ENCODE results near the gene DEPDC5.

The DEPDC5 gene

DNA sequence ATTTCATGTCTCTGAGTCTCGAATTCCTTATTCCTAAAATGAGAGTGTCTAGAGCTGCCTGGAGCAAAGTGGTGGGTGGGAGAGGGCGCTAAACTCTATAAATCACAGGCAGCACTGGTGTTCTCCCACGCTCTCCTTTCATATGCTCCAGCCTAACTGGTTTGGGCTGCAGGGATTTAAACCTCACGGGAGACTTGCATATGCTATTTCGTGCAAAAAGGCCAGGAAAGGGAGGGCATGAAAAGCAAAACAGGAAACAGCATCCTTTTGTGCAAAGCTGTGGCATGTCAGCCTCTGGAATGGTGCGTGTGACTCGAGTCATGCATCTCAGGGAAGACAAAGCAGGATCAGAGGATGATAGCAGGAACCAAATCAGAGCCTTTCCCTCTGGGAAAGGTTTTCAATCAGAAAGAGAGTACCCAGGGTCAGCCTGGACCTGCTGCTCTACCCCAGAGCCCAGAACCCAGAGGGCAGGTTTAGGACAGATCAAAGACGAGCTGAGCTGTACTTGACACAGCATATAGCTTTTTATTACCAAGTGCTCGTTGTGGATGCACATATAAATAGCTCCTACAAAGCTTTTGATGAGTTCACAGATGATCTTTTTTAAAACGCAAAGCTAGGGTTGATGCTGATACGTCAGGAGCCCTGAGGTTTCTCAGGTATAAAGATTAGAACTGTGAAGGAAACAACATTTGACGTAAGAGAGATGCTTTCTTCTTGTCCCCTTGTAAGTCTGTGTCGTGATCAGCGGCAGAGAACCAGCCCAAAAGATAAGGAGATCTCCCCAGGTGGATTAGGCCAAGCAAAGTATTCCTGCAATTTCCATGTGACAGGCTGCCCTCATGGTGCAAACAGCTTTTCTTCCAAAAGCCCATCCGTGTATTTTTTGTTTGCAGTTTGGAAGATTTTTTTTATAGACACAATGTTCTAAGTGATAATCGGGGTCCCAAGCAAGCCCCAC lies 144.3 kb downstream of the DEPDC5 start:
- no peak for DNase-seq

- DNase-seq, result no peak
Observed at GRCh38 chr22:31898926-31899325, 145.1 kb downstream of the DEPDC5 start.

DNA sequence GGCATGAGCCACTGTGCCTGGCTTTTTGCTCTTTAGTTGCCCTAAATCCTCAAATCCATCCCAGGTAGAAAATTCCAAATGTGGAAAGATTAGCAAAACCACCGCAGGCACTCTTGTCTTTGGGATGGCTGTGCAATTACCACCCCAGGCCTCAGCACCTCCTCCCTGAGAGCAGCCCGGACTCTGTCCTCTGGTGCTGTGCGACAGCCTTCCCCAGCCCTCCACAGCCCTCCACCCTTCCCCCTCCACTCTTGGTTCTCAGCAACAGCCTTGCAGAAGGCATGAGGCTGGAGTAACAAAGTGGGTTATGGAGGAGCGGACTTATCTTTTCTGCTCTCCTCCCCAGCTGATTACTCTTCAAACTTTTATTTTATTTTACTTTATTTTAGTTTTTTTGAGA lies 145.8 kb downstream of the DEPDC5 start:
- no peak for DNase-seq

DNA sequence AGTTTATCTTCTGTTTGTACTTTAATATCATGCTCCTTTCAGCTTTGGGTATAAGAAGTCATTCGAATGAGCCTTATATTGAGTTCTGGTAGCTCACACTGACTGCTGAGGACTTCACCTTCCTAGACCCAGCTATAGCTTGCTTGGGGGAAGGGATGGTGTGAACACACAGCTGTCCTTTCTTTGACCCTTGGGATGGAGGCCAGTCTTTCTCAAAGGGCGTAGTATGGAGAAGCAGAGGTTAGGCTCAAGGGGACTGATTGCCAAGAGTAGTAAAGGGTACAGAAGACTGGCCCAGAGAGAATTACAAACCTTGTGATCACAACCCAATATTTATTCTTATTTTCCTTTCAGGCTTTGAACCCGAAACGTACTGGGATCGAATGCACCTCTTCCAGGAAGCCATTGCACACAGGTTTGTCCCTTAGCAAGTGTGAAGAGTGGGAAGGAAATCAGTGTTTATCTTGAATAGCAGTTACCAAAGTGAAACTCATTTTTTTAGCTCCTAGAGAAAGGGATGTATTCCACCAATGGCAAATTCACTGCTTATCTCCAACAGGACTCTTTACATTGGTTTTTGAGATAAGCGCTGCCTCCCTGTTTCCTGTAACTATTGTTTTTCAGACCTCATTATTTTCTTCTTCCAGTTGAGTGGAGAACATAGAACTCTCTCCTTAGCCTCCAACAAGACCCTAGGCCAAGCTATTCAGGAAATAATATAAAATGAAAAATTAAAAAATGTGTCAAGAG lies 147.7 kb downstream of the DEPDC5 start:
- no peak for DNase-seq

DNA sequence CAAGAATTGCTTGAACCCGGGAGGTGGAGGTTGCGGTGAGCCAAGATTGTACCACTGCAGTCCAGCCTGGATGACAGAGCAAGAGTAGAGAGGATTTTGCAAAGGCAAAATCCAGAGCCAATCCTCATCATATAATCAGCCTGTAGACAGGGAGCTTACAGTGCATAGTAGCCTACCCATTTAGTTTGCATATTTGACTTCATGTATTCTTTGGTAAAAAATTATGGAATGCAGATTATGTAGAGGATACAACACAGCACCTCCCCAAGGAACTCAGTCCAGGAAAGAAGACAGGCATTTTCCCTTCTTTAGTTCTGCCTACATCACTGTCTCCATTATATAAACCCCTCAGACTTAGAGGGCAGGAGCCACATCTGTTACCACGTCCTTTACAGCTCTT lies 150.8 kb downstream of the DEPDC5 start:
- no peak for DNase-seq

DNA sequence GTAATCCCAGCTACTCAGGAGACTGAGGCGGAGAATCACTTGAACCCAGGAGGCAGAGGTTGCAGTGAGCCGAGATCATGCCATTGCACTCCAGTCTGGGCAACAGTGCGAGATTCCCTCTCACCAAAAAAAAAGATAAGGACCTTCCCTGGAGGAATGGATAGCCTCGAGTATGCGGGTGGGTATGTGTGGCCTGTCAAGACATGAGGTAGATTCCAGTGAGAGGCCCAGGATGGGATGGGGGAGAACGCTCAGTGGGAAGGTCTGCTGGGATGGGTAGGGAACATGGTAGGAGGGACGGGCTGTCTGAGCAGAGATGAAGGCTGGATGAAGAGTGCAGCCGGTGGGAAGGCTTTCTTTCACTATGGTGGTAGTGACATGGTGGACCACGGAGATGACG lies 151.5 kb downstream of the DEPDC5 start:
- no peak for DNase-seq

DNA sequence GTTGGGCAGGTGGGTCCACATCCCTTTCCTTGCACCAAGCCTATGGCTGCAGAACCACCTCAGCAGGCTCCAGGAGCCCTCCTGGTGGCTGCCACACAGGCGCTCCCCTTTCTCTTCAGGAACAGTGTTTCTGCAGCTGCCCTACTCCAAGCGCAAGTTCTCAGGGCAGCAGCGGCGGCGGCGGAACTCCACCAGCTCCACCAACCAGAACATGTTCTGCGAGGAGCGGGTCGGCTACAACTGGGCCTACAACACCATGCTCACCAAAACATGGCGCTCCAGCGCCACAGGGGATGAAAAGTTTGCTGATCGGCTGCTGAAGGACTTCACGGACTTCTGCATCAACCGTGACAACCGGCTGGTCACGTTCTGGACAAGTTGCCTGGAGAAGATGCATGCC lies 152.3 kb downstream of the DEPDC5 start:
- DNase-seq, result no peak

- no peak for DNase-seq
Observed at GRCh38 chr22:31906569-31906968, 152.8 kb downstream of the DEPDC5 start.

DNA sequence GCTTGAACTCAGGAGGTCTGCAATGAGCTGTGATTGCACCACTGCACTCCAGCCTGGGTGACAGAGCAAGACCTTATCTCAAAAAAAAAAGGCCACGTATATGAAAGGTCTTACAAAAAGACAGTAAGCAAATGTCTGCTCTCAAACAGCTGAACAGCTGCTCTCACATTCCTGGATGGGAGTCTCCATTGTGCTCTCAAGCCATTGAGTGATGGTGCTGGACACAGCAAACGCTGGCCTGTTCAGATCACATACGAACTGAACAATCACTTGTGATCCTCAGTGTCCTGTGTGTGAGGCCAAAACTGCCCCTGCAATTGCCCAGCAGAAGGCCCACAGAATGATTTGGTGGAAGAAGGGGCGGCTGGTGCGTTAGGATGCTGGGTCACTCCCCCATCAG lies 156.2 kb downstream of the DEPDC5 start:
- DNase-seq, result no peak

DNA sequence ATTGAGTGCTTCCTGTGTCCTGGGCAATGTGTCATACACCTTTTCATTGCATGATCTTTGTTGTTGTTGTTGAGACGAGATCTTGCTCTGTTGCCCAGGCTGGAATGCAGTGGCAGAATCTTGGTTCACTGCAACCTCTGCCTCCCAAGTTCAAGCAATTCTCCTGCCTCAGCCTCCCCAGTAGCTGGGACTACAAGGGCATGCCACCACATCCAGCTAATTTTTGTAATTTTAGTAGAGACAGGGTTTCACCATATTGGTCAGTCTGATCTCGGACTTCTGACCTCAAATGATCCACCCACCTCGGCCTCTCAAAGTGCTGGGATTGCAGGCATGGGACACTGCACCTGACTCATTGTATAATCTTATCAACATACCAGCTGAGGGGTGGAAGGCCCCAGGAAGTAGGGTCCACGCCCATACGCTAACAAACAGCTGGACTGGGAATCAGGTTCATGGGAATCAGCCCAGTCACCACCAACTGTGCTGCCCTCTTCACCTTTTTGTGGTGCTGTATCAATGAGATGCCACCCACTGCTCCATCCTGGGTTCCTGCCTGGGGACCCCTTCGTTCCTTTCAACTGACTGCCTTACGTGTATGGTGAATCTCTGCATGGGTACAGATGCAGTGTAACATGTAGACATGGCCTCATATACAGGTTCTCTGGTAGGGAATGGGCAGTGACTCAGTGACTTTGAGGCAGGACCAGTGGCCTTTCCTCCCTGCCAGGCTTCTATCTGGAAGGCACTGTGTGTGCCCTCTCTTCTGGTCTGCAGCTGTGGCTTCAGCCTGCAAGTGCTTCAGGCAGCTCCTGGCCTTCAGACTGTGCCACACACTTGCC lies 158.0 kb downstream of the DEPDC5 start:
- no peak for DNase-seq

GRCh38 chr22:31912407-31912743 lies 158.6 kb downstream of the DEPDC5 start:
- DNase-seq, result no peak

GRCh38 chr22:31915586-31915985 lies 161.8 kb downstream of the DEPDC5 start:
- no peak for DNase-seq

DNA sequence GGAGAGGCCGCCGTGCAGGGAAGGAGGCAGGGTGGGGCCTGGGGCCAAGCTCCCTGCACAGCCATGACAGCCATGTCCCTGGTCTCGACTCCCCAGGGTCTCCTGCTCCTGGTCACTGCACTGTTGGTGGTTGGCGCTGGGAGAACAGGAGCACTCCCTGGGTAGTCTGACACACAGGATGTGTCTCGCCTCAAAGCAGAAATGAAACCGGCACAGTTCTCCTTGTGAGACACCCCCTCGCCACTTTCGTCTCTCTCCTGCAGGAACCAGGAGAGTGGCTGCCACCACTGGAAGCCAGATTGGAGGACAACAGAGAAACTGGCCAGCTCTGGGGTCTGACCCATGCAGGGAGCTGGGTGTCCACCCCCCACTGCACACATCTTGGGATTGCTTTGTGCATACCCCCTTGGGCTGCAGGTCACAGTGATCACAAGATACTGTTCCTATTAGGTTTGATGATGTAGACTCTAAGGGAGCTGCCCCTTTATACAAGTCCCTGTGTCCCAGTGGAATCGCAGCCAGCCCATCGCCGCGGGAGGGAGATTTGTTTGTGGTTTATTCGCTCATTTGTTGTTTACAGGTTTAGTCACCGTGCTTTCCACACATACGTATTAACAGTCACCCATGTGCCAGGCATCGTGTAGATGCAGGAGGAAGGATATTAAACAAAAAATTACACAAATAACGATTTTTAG lies 163.6 kb downstream of the DEPDC5 start:
- peak; percentile 6 for DNase-seq

DNA sequence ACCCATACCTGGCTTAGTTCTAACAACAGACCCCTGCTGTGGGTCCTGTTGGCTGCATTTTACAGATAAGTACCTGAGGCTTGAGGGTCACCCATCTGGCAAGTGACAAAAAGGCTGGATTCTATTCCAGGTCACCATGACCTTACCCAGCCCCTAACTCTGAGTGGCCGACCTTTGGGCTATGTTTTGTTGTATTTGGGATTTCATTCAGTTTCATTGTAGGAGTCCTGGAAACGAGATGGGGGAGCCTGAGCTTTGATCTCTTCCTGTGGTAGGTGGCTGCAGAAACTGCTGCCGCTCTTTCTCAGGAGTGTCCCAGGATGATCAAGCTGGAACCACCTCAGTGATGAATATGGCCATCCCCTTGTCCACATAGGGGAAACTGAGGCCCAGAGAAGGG lies 165.9 kb downstream of the DEPDC5 start:
- no peak for DNase-seq

- no peak for DNase-seq
Observed at GRCh38 chr22:31920306-31920705, 166.5 kb downstream of the DEPDC5 start.

- no peak for DNase-seq
Observed at GRCh38 chr22:31921106-31921505, 167.3 kb downstream of the DEPDC5 start.

- no peak for DNase-seq
Observed at GRCh38 chr22:31922534-31922933, 168.7 kb downstream of the DEPDC5 start.

- DNase-seq, result no peak
Observed at GRCh38 chr22:31923136-31923535, 169.3 kb downstream of the DEPDC5 start.

DNA sequence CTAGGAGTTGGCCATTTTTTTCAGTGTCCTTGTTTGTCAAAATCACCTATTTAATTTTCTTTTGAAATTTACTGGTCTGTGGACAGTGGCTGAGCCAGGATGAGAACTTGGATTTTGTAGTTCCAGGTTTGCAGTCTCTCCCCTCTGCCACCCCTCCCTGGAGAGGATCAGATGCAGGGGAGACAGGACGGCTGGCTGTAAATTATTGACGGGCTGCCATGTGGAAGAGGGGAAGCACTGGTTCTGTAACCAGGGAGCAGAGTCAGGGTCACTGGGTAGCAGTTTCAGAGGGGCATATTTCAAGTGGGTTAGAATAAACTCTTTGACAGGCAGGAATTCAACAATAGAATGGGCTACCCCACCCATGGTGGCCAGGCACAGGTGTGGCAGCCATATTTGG lies 169.9 kb downstream of the DEPDC5 start:
- DNase-seq, result no peak

DNA sequence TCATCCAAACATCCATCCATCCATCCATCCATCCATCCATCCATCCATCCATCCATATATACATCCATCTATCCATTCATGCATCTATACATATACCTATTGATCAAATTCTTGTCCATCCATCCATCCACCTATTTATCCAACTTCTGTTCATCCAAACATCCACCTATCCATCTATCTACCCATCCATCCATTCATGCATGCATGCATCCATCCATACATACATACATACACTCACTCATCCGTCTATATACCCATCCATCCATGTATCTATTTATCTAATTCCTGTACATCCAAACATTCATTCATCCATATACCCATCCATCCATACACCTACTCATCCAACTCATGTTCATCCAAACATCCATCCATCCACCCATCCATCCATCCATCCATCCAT lies 171.2 kb downstream of the DEPDC5 start:
- no peak for DNase-seq

DNA sequence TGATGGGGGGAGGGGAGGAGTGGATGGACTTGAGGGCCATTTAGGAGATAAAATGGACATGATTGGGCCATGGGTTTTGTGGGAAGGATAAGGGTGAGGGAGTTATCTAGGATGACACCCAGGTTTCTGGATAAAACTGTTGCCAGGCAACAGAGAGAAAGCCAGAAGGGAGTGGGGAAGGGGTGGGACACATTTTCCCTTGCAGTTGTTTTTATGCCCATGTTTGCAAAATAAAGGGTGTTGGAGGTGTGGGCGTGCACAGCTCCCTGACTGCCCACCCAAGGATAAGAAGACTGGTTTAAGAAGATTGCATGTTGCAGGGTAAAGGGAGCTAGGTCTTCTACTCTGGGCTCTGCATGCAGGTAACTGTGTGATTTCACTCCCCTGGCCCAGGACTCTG lies 172.2 kb downstream of the DEPDC5 start:
- no peak for DNase-seq

GRCh38 chr22:31926969-31927368 lies 173.2 kb downstream of the DEPDC5 start:
- no peak for DNase-seq

DNA sequence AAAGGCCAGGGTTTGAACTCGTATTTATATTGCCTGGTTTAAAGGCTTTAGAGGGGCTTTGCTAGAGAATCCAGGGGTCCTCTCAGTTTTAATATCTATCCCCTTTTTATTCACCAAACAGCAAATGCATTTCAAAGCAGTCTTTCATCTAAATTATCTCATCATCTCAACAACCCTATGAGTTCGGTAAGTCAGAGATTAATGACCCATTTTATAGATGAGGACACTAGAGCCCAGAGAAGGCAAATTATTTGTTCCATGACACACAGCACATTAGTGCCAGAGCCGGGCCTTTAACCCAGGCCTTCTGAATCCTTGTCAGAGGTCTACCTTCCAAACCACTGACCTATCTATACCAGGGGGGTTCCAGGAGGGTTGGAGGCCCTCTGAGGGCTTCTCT lies 173.7 kb downstream of the DEPDC5 start:
- DNase-seq, result no peak
